ENCODE measurements around the gene COL5A1.

The COL5A1 gene

DNA sequence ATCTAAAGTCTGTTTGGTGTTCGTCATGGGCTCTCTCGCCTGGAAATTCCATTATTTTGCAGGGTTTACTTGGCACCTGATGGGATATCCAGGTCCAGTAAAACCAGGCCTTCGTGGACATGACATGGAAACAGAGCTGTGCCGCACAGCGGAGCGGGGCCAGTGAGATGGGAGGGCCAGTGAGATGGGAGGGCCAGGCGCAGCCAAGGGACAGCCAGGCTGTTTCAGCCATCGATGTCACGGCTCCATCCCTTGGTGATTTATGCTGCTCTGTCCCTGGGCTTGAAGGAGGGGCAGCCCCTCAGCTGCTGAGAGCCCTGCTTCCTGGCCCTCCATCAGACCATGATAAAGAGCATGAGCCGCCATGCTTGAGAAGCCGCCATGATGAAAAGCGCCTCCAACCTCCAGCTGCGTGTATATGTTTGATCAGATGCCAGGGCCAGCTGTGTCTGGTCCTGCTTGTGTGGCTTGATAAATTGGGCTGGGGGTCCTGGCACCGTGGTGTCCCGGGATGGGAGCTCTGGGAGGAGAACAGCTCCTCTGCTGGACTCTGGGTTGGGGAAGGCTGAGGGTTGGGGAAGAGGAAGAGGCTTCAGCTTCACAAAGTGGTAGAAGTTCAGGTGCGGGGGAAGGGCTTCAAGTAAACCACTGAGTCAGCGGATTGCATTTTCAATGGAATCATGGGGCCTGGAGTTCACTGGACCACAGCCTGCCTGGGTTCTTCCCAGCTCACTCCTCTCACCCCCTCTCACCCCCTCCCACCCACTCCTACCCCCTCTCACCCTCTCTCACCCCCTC is 6.1 kb upstream of the COL5A1 start:
- no peak for ATAC-seq
- no peak for TF ChIP-seq GLIS3 (CRISPR knock-in tag; IDR thresholded peaks at IDR 0.05)
- TF ChIP-seq, protein P1, sequence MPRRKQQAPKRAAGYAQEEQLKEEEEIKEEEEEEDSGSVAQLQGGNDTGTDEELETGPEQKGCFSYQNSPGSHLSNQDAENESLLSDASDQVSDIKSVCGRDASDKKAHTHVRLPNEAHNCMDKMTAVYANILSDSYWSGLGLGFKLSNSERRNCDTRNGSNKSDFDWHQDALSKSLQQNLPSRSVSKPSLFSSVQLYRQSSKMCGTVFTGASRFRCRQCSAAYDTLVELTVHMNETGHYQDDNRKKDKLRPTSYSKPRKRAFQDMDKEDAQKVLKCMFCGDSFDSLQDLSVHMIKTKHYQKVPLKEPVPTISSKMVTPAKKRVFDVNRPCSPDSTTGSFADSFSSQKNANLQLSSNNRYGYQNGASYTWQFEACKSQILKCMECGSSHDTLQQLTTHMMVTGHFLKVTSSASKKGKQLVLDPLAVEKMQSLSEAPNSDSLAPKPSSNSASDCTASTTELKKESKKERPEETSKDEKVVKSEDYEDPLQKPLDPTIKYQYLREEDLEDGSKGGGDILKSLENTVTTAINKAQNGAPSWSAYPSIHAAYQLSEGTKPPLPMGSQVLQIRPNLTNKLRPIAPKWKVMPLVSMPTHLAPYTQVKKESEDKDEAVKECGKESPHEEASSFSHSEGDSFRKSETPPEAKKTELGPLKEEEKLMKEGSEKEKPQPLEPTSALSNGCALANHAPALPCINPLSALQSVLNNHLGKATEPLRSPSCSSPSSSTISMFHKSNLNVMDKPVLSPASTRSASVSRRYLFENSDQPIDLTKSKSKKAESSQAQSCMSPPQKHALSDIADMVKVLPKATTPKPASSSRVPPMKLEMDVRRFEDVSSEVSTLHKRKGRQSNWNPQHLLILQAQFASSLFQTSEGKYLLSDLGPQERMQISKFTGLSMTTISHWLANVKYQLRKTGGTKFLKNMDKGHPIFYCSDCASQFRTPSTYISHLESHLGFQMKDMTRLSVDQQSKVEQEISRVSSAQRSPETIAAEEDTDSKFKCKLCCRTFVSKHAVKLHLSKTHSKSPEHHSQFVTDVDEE (CRISPR knock-in tag; IDR thresholded peaks at IDR 0.05) = no peak
- no peak for TF ChIP-seq OSR1 (CRISPR knock-in tag; IDR thresholded peaks at IDR 0.05)
- TF ChIP-seq, protein P2, sequence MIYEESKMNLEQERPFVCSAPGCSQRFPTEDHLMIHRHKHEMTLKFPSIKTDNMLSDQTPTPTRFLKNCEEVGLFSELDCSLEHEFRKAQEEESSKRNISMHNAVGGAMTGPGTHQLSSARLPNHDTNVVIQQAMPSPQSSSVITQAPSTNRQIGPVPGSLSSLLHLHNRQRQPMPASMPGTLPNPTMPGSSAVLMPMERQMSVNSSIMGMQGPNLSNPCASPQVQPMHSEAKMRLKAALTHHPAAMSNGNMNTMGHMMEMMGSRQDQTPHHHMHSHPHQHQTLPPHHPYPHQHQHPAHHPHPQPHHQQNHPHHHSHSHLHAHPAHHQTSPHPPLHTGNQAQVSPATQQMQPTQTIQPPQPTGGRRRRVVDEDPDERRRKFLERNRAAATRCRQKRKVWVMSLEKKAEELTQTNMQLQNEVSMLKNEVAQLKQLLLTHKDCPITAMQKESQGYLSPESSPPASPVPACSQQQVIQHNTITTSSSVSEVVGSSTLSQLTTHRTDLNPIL (CRISPR knock-in tag; IDR thresholded peaks at IDR 0.05; ENCODE audit: low read depth) = no peak
- TF ChIP-seq TCF4 (CRISPR knock-in tag; IDR thresholded peaks at IDR 0.05; ENCODE audit: borderline replicate concordance) = no peak
- TF ChIP-seq, protein P3, sequence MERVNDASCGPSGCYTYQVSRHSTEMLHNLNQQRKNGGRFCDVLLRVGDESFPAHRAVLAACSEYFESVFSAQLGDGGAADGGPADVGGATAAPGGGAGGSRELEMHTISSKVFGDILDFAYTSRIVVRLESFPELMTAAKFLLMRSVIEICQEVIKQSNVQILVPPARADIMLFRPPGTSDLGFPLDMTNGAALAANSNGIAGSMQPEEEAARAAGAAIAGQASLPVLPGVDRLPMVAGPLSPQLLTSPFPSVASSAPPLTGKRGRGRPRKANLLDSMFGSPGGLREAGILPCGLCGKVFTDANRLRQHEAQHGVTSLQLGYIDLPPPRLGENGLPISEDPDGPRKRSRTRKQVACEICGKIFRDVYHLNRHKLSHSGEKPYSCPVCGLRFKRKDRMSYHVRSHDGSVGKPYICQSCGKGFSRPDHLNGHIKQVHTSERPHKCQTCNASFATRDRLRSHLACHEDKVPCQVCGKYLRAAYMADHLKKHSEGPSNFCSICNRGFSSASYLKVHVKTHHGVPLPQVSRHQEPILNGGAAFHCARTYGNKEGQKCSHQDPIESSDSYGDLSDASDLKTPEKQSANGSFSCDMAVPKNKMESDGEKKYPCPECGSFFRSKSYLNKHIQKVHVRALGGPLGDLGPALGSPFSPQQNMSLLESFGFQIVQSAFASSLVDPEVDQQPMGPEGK (CRISPR knock-in tag; IDR thresholded peaks at IDR 0.05; ENCODE audit: borderline replicate concordance) = no peak
- no peak for TF ChIP-seq ZFP3 (CRISPR knock-in tag; IDR thresholded peaks at IDR 0.05)
- no peak for TF ChIP-seq ZNF565 (CRISPR knock-in tag; conservative IDR thresholded peaks at IDR 0.05; ENCODE audit: low read depth)
- TF ChIP-seq TOX (CRISPR knock-in tag; IDR thresholded peaks at IDR 0.05; ENCODE audit: borderline replicate concordance) = no peak
- TF ChIP-seq CSDC2 (CRISPR knock-in tag; IDR thresholded peaks at IDR 0.05) = no peak
- no peak for TF ChIP-seq ZNF8 (CRISPR knock-in tag; IDR thresholded peaks at IDR 0.05)
- no peak for TF ChIP-seq ARNTL (CRISPR knock-in tag; IDR thresholded peaks at IDR 0.05; ENCODE audit: borderline replicate concordance, low read depth)
- TF ChIP-seq, protein P4, sequence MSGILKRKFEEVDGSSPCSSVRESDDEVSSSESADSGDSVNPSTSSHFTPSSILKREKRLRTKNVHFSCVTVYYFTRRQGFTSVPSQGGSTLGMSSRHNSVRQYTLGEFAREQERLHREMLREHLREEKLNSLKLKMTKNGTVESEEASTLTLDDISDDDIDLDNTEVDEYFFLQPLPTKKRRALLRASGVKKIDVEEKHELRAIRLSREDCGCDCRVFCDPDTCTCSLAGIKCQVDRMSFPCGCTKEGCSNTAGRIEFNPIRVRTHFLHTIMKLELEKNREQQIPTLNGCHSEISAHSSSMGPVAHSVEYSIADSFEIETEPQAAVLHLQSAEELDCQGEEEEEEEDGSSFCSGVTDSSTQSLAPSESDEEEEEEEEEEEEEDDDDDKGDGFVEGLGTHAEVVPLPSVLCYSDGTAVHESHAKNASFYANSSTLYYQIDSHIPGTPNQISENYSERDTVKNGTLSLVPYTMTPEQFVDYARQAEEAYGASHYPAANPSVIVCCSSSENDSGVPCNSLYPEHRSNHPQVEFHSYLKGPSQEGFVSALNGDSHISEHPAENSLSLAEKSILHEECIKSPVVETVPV (CRISPR knock-in tag; IDR thresholded peaks at IDR 0.05) = no peak
- TF ChIP-seq ZC3H10 (CRISPR knock-in tag; IDR thresholded peaks at IDR 0.05) = no peak
- TF ChIP-seq ISL1 (CRISPR knock-in tag; IDR thresholded peaks at IDR 0.05) = no peak
- TF ChIP-seq BACH2 (CRISPR knock-in tag; IDR thresholded peaks at IDR 0.05; ENCODE audit: borderline replicate concordance) = no peak
- TF ChIP-seq ESRRG (CRISPR knock-in tag; IDR thresholded peaks at IDR 0.05) = no peak

DNA sequence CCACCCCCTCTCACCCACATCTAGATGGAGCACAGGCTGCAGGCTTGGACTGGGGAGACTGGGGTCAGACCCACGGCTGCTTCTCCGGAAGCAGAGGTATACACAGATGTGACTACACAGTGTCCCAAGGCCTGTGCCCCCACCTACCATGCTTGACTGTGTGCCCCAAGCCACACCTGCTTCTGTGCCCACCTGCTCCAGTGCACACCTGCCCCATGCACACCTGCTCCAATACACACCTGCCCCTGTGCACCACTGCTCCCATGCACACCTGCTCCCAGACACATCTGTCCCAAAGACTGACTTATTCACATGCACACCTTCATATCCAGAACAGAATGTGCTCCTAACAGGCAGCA is 5.5 kb upstream of the COL5A1 start:
- TF ChIP-seq ZNF565 (CRISPR knock-in tag; conservative IDR thresholded peaks at IDR 0.05; ENCODE audit: low read depth) (no peak), ZFP3 (CRISPR knock-in tag; IDR thresholded peaks at IDR 0.05) (no peak), CSDC2 (CRISPR knock-in tag; IDR thresholded peaks at IDR 0.05) (no peak), ZC3H10 (CRISPR knock-in tag; IDR thresholded peaks at IDR 0.05) (no peak), ESRRG (CRISPR knock-in tag; IDR thresholded peaks at IDR 0.05) (no peak)
- no peak for ATAC-seq

DNA sequence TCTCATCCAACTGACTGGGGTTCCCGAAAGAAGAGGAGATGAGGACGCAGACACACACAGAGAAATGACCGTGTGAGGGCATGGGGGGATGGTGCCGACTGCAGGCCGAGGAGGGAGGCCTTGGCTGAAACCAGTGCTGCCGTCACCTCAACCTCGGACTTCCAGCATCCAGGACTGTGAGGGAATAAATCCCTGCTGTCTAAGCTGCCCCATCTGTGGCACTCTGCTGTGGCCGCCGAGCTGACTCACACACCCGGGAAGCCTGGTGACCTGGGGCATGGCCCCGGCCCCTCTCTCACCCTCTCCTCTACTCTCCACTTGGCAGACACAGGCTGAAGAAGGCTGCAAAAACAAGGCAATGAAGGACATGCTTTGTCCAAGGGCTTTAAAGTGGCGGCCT is 4.4 kb upstream of the COL5A1 start:
- ATAC-seq = no peak
- TF ChIP-seq GLIS3 (CRISPR knock-in tag; IDR thresholded peaks at IDR 0.05) (no peak), OSR1 (CRISPR knock-in tag; IDR thresholded peaks at IDR 0.05) (no peak), BACH2 (CRISPR knock-in tag; IDR thresholded peaks at IDR 0.05; ENCODE audit: borderline replicate concordance) (no peak), ARNTL (CRISPR knock-in tag; IDR thresholded peaks at IDR 0.05; ENCODE audit: borderline replicate concordance, low read depth) (no peak), ZNF70 (CRISPR knock-in tag; IDR thresholded peaks at IDR 0.05) (no peak), TCF4 (CRISPR knock-in tag; IDR thresholded peaks at IDR 0.05; ENCODE audit: borderline replicate concordance) (no peak), ZFP3 (CRISPR knock-in tag; IDR thresholded peaks at IDR 0.05) (no peak), ISL1 (CRISPR knock-in tag; IDR thresholded peaks at IDR 0.05) (no peak)
- TF ChIP-seq, protein P1 (CRISPR knock-in tag; IDR thresholded peaks at IDR 0.05) = no peak
- TF ChIP-seq, protein P4 (CRISPR knock-in tag; IDR thresholded peaks at IDR 0.05) = no peak

Data from SK-N-SH treated with all-trans-retinoic acid at 6 μM for 48 hours (cell line).